ENCODE measurements around the gene PCDHA11.
"Not testable (repeated sequence)": the region's sequence is repeated elsewhere in the genome, so short reads cannot be mapped to it uniquely, and the experiment has no call there.

PCDHA11 gene

GRCh38 chr5:140855772-140856674, 12.7 kb upstream of the PCDHA11 start, which contains the start of gene PCDHA10:
Gene PCDHA10, plus strand, starts transcription at chr5:140855897. Its CDS starts 152 bp downstream, at chr5:140856049.
- no peak for DNase-seq (ENCODE audit: low read depth)

GRCh38 chr5:140857177-140857986, 11.4 kb upstream of the PCDHA11 start:
- DNase-seq (ENCODE audit: low read depth) = no peak

- DNase-seq (ENCODE audit: low read depth) = no peak
Observed at GRCh38 chr5:140857987-140858240, 10.8 kb upstream of the PCDHA11 start.

- no peak for DNase-seq (ENCODE audit: low read depth)
Observed at GRCh38 chr5:140862441-140863295, 6.1 kb upstream of the PCDHA11 start.

- DNase-seq (ENCODE audit: low read depth) = no peak
Observed at GRCh38 chr5:140869555-140869886, 764 bp downstream of the PCDHA11 start.

- no peak for DNase-seq (ENCODE audit: low read depth)
Observed at GRCh38 chr5:140870221-140871201, 1.8 kb downstream of the PCDHA11 start.

GRCh38 chr5:140875085-140876065, 6.6 kb downstream of the PCDHA11 start, which contains the start of gene PCDHA12:
Gene PCDHA12, plus strand, starts transcription at chr5:140875308. Its CDS starts 165 bp downstream, at chr5:140875473.
- DNase-seq (ENCODE audit: low read depth) = no peak

- not testable (repeated sequence) for DNase-seq (ENCODE audit: low read depth)
Observed at GRCh38 chr5:140876541-140877261, 7.9 kb downstream of the PCDHA11 start.

- no peak for DNase-seq (ENCODE audit: low read depth)
Observed at GRCh38 chr5:140877262-140877581, 8.5 kb downstream of the PCDHA11 start.

- no peak for DNase-seq (ENCODE audit: low read depth)
Observed at GRCh38 chr5:140881889-140882590, 13.3 kb downstream of the PCDHA11 start, which contains the start of gene PCDHA13. Gene PCDHA13, plus strand, starts transcription at chr5:140882124. Its CDS starts 145 bp downstream, at chr5:140882269.

- no peak for DNase-seq (ENCODE audit: low read depth)
Observed at GRCh38 chr5:140882591-140882899, 13.8 kb downstream of the PCDHA11 start.

- no peak for DNase-seq (ENCODE audit: low read depth)
Observed at GRCh38 chr5:140883373-140883772, 14.6 kb downstream of the PCDHA11 start.

- DNase-seq (ENCODE audit: low read depth) = no peak
Observed at GRCh38 chr5:140883927-140884697, 15.4 kb downstream of the PCDHA11 start.

- no peak for DNase-seq (ENCODE audit: low read depth)
Observed at GRCh38 chr5:140916325-140916724, 47.6 kb downstream of the PCDHA11 start.
